GM23338 (cell line): Measurements from ENCODE around the gene MCC. TPM values are rescaled to one million over a fixed set of nuclear protein-coding genes. Genes with fewer than 3 reads are reported as not detected.

ENCODE experiments used
- ATAC-seq: fragments of 200-7000 bp; cut with Tn5 transposase; 3 replicates; pipeline ENCODE4 v1.9.1; 2020
- DNase-seq: peaks from one replicate; pipeline ENCODE4 v3.0.0-alpha.2; 2015; ENCODE audit warnings: low spot score
- H2AFZ ChIP-seq: fragments of 200-600 bp; sonication (generic); 2 replicates; pipeline ENCODE4 v1.8.0; 2016; ENCODE audit warnings: antibody characterized with exemption, mild to moderate bottlenecking, moderate library complexity
- H3F3A ChIP-seq: fragments of 200-600 bp; sonication (generic); replicated peaks from 2 replicates; pipeline ENCODE4 v1.8.0; 2017; ENCODE audit warnings: antibody characterized with exemption, mixed run types, low read depth
- H3K27ac ChIP-seq: fragments of 200-600 bp; sonication (generic); 2 replicates; pipeline ENCODE4 v1.6.1; 2016; ENCODE audit warnings: low read depth
- H3K27me3 ChIP-seq: fragments of 200-600 bp; sonication (generic); 2 replicates; pipeline ENCODE4 v1.8.0; 2016; ENCODE audit warnings: mild to moderate bottlenecking, mixed run types, moderate library complexity; ENCODE audit not compliant: insufficient read depth
- H3K36me3 ChIP-seq: fragments of 200-600 bp; sonication (generic); 2 replicates; pipeline ENCODE4 v1.8.0; 2016; ENCODE audit warnings: mild to moderate bottlenecking; ENCODE audit not compliant: insufficient read depth
- H3K4me1 ChIP-seq: fragments of 200-600 bp; sonication (generic); 2 replicates; pipeline ENCODE4 v1.8.0; 2016; ENCODE audit warnings: mild to moderate bottlenecking, moderate library complexity; ENCODE audit not compliant: insufficient read depth
- H3K4me2 ChIP-seq: fragments of 200-600 bp; sonication (generic); 2 replicates; pipeline ENCODE4 v1.7.1; 2017; ENCODE audit warnings: mixed run types
- H3K4me3 ChIP-seq: fragments of 200-600 bp; sonication (generic); 2 replicates; pipeline ENCODE4 v1.6.1; 2016; ENCODE audit warnings: mixed run types
- H3K79me2 ChIP-seq: fragments of 200-600 bp; sonication (generic); replicated peaks from 2 replicates; pipeline ENCODE4 v1.8.0; 2017; ENCODE audit warnings: mild to moderate bottlenecking; ENCODE audit not compliant: insufficient read depth
- H3K9me2 ChIP-seq: fragments of 200-600 bp; sonication (generic); 2 replicates; pipeline ENCODE4 v1.8.0; 2017; ENCODE audit not compliant: insufficient read depth
- H4K20me1 ChIP-seq: fragments of 200-600 bp; sonication (generic); replicated peaks from 2 replicates; pipeline ENCODE4 v1.8.0; 2017; ENCODE audit warnings: mild to moderate bottlenecking; ENCODE audit not compliant: insufficient read depth
- H3K27ac Mint-ChIP-seq: 2 replicates; pipeline ENCODE4 v1.8.0; 2020; ENCODE audit warnings: inconsistent platforms, mild to moderate bottlenecking, moderate library complexity, mixed read lengths
- H3K27me3 Mint-ChIP-seq: 3 replicates; pipeline ENCODE4 v1.8.0; 2022; ENCODE audit warnings: low read depth, mild to moderate bottlenecking, moderate library complexity, mixed read lengths, inconsistent platforms; ENCODE audit not compliant: insufficient read depth, poor library complexity
- H3K36me3 Mint-ChIP-seq: 3 replicates; pipeline ENCODE4 v1.8.0; 2021; ENCODE audit warnings: low read depth, mild to moderate bottlenecking, inconsistent platforms, moderate library complexity, mixed read lengths
- H3K4me1 Mint-ChIP-seq: 3 replicates; pipeline ENCODE4 v1.8.0; 2020; ENCODE audit warnings: mild to moderate bottlenecking, inconsistent platforms, mixed read lengths
- H3K4me3 Mint-ChIP-seq: 3 replicates; pipeline ENCODE4 v1.8.0; 2021; ENCODE audit warnings: moderate library complexity, mild to moderate bottlenecking, inconsistent platforms, mixed read lengths
- H3K9me3 Mint-ChIP-seq: 3 replicates; pipeline ENCODE4 v1.8.0; 2020; ENCODE audit warnings: moderate library complexity, mild to moderate bottlenecking, inconsistent platforms, mixed read lengths
- EZH2 ChIP-seq: fragments of 200-600 bp; sonication (generic); IDR thresholded peaks from one replicate; pipeline ENCODE4 v1.8.0; 2017; ENCODE audit warnings: antibody characterized with exemption, mild to moderate bottlenecking, low read depth; ENCODE audit not compliant: unreplicated experiment
- EZH2phosphoT487 ChIP-seq: fragments of 200-600 bp; sonication (generic); IDR thresholded peaks from one replicate; pipeline ENCODE4 v1.8.1; 2018; ENCODE audit warnings: antibody characterized with exemption; ENCODE audit not compliant: unreplicated experiment
- NANOG ChIP-seq: IDR thresholded peaks from 2 replicates; pipeline ENCODE4 v1.6.1; 2016; ENCODE audit warnings: antibody characterized with exemption, borderline replicate concordance
- POLR2AphosphoS5 ChIP-seq: IDR thresholded peaks from 2 replicates; pipeline ENCODE4 v1.6.1; 2016; ENCODE audit warnings: antibody characterized with exemption, low read depth
- STAT1 ChIP-seq: IDR thresholded peaks from one replicate; pipeline ENCODE4 v1.6.1; 2016; ENCODE audit warnings: antibody characterized with exemption; ENCODE audit not compliant: unreplicated experiment
- ZNF114 ChIP-seq: fragments of 250-450 bp; sonication (Bioruptor Pico); IDR thresholded peaks from 2 replicates; pipeline ENCODE4 v1.5.0; 2020; ENCODE audit warnings: mild to moderate bottlenecking, moderate library complexity
- ZNF331 ChIP-seq: fragments of 250-450 bp; sonication (Bioruptor Pico); IDR thresholded peaks from 2 replicates; pipeline ENCODE4 v1.5.0; 2020; ENCODE audit warnings: low read depth, mild to moderate bottlenecking, moderate library complexity
- ZNF462 ChIP-seq: fragments of 250-450 bp; sonication (Bioruptor Pico); IDR thresholded peaks from 2 replicates; pipeline ENCODE4 v1.5.0; 2020; ENCODE audit warnings: mild to moderate bottlenecking, moderate library complexity
- polyA plus RNA-seq: library from polyadenylated mRNA; unstranded; fragments of >200 nt; fragmentation: Nextera tagmentation; extraction: Ambion mirVana; gene quantifications from 2 replicates; pipeline ENCODE4 v1.2.1, GENCODE V29; 2016
- total RNA-seq: library from RNA; depleted of rRNA; stranded (reverse); fragments of >200 nt; shearing (Covaris generic); gene quantifications from 2 replicates; pipeline ENCODE4 v1.2.3, GENCODE V29; 2014
- TF ChIP-seq, protein P1 (sequence below): IDR thresholded peaks from 2 replicates; pipeline ENCODE4 v1.6.1; 2016; ENCODE audit warnings: antibody characterized with exemption

Gene MCC
- total and polyA plus RNA-seq, 2 experiments from 2014 or later = 3.8 to 10.1 TPM

DNA sequence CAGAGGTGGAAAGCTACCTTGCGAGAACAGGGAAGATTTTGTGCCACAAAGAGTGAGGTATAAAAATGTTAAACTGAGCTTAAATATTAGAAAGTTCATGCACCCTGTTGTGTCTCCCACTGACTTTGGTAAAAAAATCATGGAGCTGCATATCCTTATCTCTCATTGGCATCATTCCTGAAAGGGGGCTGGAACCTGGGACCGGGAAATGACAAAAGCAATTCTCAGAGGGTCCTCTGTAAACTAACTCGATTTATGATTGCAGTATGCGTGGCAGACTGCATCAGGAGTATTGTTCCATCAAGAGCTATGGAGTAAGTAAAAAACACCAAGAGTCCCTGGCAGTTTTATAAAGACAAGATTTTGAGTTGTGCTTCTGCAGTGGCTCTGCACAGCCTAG is 362.9 kb downstream of the MCC start:
- H3K4me2 ChIP-seq = no peak overlapping the region
- Mint-ChIP-seq H3K36me3 (peaks cover 8% of the 10 kb centered on the region; the same call in 2 of the 3 replicates), H3K27ac (no peak overlapping the region), H3K27me3 (no peaks in the 10 kb centered on the region), H3K9me3 (peaks cover 9% of the 10 kb centered on the region; the same call in 2 of the 3 replicates), H3K4me3 (no peak overlapping the region), H3K4me1 (peaks cover 23% of the 10 kb centered on the region)
- ATAC-seq (no peak), DNase-seq (no peak)
- H3K27me3 ChIP-seq = no peaks in the 10 kb centered on the region
- H4K20me1 ChIP-seq = no peaks in the 10 kb centered on the region
- H3K36me3 ChIP-seq = no peaks in the 10 kb centered on the region
- TF ChIP-seq EZH2phosphoT487 (no peak), STAT1 (no peak), POLR2AphosphoS5 (no peak), ZNF462 (CRISPR knock-in tag) (no peak), NANOG (no peak), EZH2 (no peak), ZNF114 (CRISPR knock-in tag) (no peak), ZNF331 (CRISPR knock-in tag) (no peak)
- TF ChIP-seq, protein P1, sequence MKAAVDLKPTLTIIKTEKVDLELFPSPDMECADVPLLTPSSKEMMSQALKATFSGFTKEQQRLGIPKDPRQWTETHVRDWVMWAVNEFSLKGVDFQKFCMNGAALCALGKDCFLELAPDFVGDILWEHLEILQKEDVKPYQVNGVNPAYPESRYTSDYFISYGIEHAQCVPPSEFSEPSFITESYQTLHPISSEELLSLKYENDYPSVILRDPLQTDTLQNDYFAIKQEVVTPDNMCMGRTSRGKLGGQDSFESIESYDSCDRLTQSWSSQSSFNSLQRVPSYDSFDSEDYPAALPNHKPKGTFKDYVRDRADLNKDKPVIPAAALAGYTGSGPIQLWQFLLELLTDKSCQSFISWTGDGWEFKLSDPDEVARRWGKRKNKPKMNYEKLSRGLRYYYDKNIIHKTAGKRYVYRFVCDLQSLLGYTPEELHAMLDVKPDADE = no peak
- H3F3A ChIP-seq = no peaks in the 10 kb centered on the region
- no peaks in the 10 kb centered on the region for H3K9me2 ChIP-seq
- no peak overlapping the region for H3K4me3 ChIP-seq
- no peaks in the 10 kb centered on the region for H3K79me2 ChIP-seq
- H3K4me1 ChIP-seq = peaks cover 10% of the 10 kb centered on the region
- H2AFZ ChIP-seq = no peak overlapping the region
- H3K27ac ChIP-seq = no peak overlapping the region
